Kidney (tissue), 14 donors: Measurements from ENCODE around the gene B3GLCT. TPM values are rescaled to one million over a fixed set of nuclear protein-coding genes. Genes with fewer than 3 reads are reported as not detected.

Experiments used
- DNase-seq, 5 donors: peaks; one replicate each; pipeline ENCODE4 v3.0.0-alpha.2; 2013 to 2020
- FAIRE-seq: peaks from 2 replicates; lab custom pipeline; 2012; peaks lifted over from hg19 to GRCh38; lab: Jason Lieb, UNC
- H3K27ac ChIP-seq, 2 donors: one replicate each; pipeline ENCODE4 v1.7.0; 2013; ENCODE audit warnings: low read depth in 2 of 2, low read length in 2 of 2, inconsistent platforms in 1 of 2
- H3K27me3 ChIP-seq: one replicate; pipeline ENCODE4 v1.7.1; 2013; ENCODE audit warnings: low read length, inconsistent platforms; ENCODE audit not compliant: control insufficient read depth, insufficient read depth
- H3K36me3 ChIP-seq, 3 donors: one replicate each; pipeline versions ENCODE4 v1.7.0 to v1.7.1; 2013; ENCODE audit warnings: low read length in 3 of 3, control low read depth in 1 of 3, inconsistent platforms in 1 of 3; ENCODE audit not compliant: insufficient read depth in 3 of 3, control insufficient read depth in 2 of 3
- H3K4me1 ChIP-seq, 3 donors: one replicate each; pipeline versions ENCODE4 v1.7.0 to v1.7.1; 2013; ENCODE audit warnings: low read length in 3 of 3, inconsistent platforms in 1 of 3, low read depth in 1 of 3; ENCODE audit not compliant: control insufficient read depth in 2 of 3, insufficient read depth in 2 of 3
- H3K4me3 ChIP-seq, 3 donors: one replicate each; pipeline versions ENCODE4 v1.7.0 to v1.8.1; 2013; ENCODE audit warnings: low read length in 3 of 3, control low read depth in 1 of 3, inconsistent platforms in 1 of 3
- H3K9ac ChIP-seq, 3 donors: one replicate each; pipeline versions ENCODE4 v1.7.0 to v1.7.1; 2013; ENCODE audit warnings: low read length in 3 of 3, control low read depth in 1 of 3, inconsistent platforms in 1 of 3
- H3K9me3 ChIP-seq, 3 donors: one replicate each; pipeline versions ENCODE4 v1.7.0 to v1.7.1; 2013; ENCODE audit warnings: low read length in 3 of 3, control low read depth in 1 of 3, inconsistent platforms in 1 of 3; ENCODE audit not compliant: control insufficient read depth in 2 of 3, insufficient read depth in 1 of 3
- CTCF ChIP-seq: IDR thresholded peaks from 3 replicates; pipeline ENCODE4 v1.5.1; 2012; ENCODE audit warnings: mild to moderate bottlenecking, moderate library complexity, borderline replicate concordance; ENCODE audit not compliant: insufficient read depth; ENCODE audit errors: extremely low read depth
- intact Hi-C: fragments of 100-400 bp; cut with DNase I; formaldehyde crosslinking; loops from one replicate; pipeline ENCODE4 v1.11.1; 2022
- polyA plus RNA-seq: library from polyadenylated mRNA; stranded (reverse); fragments of 350-450 nt; fragmentation: Illumina TruSeq; extraction: RNeasy Lipid Tissue Mini Kit (QIAGEN cat#74804); gene quantifications from one replicate; pipeline ENCODE4 v1.2.3, GENCODE V29; 2014; ENCODE audit warnings: low read depth, low replicate concordance; ENCODE audit not compliant: insufficient read depth
- total RNA-seq: library from RNA; stranded (reverse); fragmentation: NEBNext Ultra II Directional; extraction: Animal tissue kit (Norgen Biotek cat#: 25700); gene quantifications from one replicate; pipeline ENCODE4 v1.2.1, GENCODE V29; 2021
- donor health status: control.
- donor health status: control.
- donor health status: control.
- donor health status: control.
- donor health status: control.
- donor health status: DM: yes; HTN: yes; CAD: no.
- donor health status: Normal renal cell carcinoma (clear cell type).

Gene B3GLCT
- total and polyA plus RNA-seq, 2 donors from 2014 or later, result 5.9 to 7.7 TPM

- H3K27me3 ChIP-seq, result no peaks in the 10 kb centered on the region
- intact Hi-C loops, result no loop called here
- FAIRE-seq (no peak), DNase-seq (no peak)
- no peak overlapping the region for H3K27ac ChIP-seq
- H3K9ac ChIP-seq, result no peak overlapping the region
- no peak for TF ChIP-seq CTCF
- H3K9me3 ChIP-seq, result peaks cover 0 to 5% (median 0%) of the 10 kb centered on the region in 3 donors
- H3K4me3 ChIP-seq, result no peak overlapping the region
- H3K36me3 ChIP-seq, result peaks cover 0 to 4% (median 3%) of the 10 kb centered on the region in 3 donors
- H3K4me1 ChIP-seq, result no peaks in the 10 kb centered on the region
These were observed 79.1 kb downstream of the B3GLCT start for GRCh38 chr13:31278869-31279268.

GRCh38 chr13:31282741-31283455 is 83.1 kb downstream of the B3GLCT start:
- no peak for FAIRE-seq
- Histone ChIP-seq H3K4me1 (no peaks in the 10 kb centered on the region), H3K27me3 (no peaks in the 10 kb centered on the region), H3K9ac (no peak overlapping the region), H3K9me3 (peaks cover 0 to 5% (median 0%) of the 10 kb centered on the region in 3 donors), H3K27ac (no peak overlapping the region), H3K4me3 (no peak overlapping the region), H3K36me3 (peaks cover 0 to 5% (median 2%) of the 10 kb centered on the region in 3 donors)
- no peak for TF ChIP-seq CTCF
- intact Hi-C loops, result no loop called here
- no peak for DNase-seq

- Histone ChIP-seq H3K27me3 (no peaks in the 10 kb centered on the region), H3K9ac (no peak overlapping the region), H3K4me1 (no peaks in the 10 kb centered on the region), H3K4me3 (no peak overlapping the region), H3K9me3 (peaks cover 0 to 6% (median 2%) of the 10 kb centered on the region in 3 donors), H3K36me3 (peaks cover 2 to 8% (median 5%) of the 10 kb centered on the region in 3 donors), H3K27ac (no peak overlapping the region)
- intact Hi-C loops, result no loop called here
- FAIRE-seq, result no peak
- no peak for TF ChIP-seq CTCF
- no peak for DNase-seq
These were observed 87.2 kb downstream of the B3GLCT start for GRCh38 chr13:31286930-31287329.

- no peak for FAIRE-seq
- Histone ChIP-seq H3K9me3 (no peaks in the 10 kb centered on the region), H3K4me1 (no peaks in the 10 kb centered on the region), H3K9ac (no peak overlapping the region), H3K4me3 (no peak overlapping the region), H3K27ac (no peak overlapping the region), H3K27me3 (no peaks in the 10 kb centered on the region), H3K36me3 (peaks cover 0 to 3% (median 0%) of the 10 kb centered on the region in 3 donors)
- DNase-seq, result no peak
- TF ChIP-seq CTCF, result no peak
- intact Hi-C loops, result no loop called here
These were observed 101.3 kb downstream of the B3GLCT start for GRCh38 chr13:31301119-31301518.
